ENCODE results near the gene SOS1.
"Not testable (repeated sequence)": the region's sequence is repeated elsewhere in the genome, so short reads cannot be mapped to it uniquely, and the experiment has no call there.

The SOS1 gene

GRCh38 chr2:39144416-39144815, 23.6 kb upstream of the SOS1 start:
- no peak overlapping the region for H3K4me3 ChIP-seq (ENCODE audit: low read depth, low read length)
- no peak for TF ChIP-seq CTCF (IDR thresholded peaks at IDR 0.05; ENCODE audit: borderline replicate concordance, insufficient read depth, low read depth, low read length)

GRCh38 chr2:39142904-39143605, 22.2 kb upstream of the SOS1 start:
- TF ChIP-seq CTCF (IDR thresholded peaks at IDR 0.05; ENCODE audit: borderline replicate concordance, insufficient read depth, low read depth, low read length) = no peak

GRCh38 chr2:39141334-39142271, 20.8 kb upstream of the SOS1 start:
- TF ChIP-seq CTCF (IDR thresholded peaks at IDR 0.05; ENCODE audit: borderline replicate concordance, insufficient read depth, low read depth, low read length) = no peak
- no peak overlapping the region for H3K4me3 ChIP-seq (ENCODE audit: low read depth, low read length)

More at GRCh38 chr2:39142904-39143605, 22.2 kb upstream of the SOS1 start:
- H3K4me3 ChIP-seq (ENCODE audit: low read depth, low read length) = no peak overlapping the region

- not testable (repeated sequence) for H3K4me3 ChIP-seq (ENCODE audit: low read depth, low read length)
Observed at GRCh38 chr2:39140948-39141333, 20.1 kb upstream of the SOS1 start.

GRCh38 chr2:39140322-39140847, 19.5 kb upstream of the SOS1 start:
- H3K4me3 ChIP-seq (ENCODE audit: low read depth, low read length) = no peak overlapping the region
- no peak for TF ChIP-seq CTCF (IDR thresholded peaks at IDR 0.05; ENCODE audit: borderline replicate concordance, insufficient read depth, low read depth, low read length)

GRCh38 chr2:39139511-39140237, 18.8 kb upstream of the SOS1 start:
- no peak for TF ChIP-seq CTCF (IDR thresholded peaks at IDR 0.05; ENCODE audit: borderline replicate concordance, insufficient read depth, low read depth, low read length)

GRCh38 chr2:39138837-39139211, 18.0 kb upstream of the SOS1 start:
- TF ChIP-seq CTCF (IDR thresholded peaks at IDR 0.05; ENCODE audit: borderline replicate concordance, insufficient read depth, low read depth, low read length) = no peak
- no peak overlapping the region for H3K4me3 ChIP-seq (ENCODE audit: low read depth, low read length)

More at GRCh38 chr2:39139511-39140237, 18.8 kb upstream of the SOS1 start:
- H3K4me3 ChIP-seq (ENCODE audit: low read depth, low read length) = no peak overlapping the region

- H3K4me3 ChIP-seq (ENCODE audit: low read depth, low read length) = not testable (repeated sequence)
Observed at GRCh38 chr2:39138187-39138836, 17.5 kb upstream of the SOS1 start.

Measured in GM12875 (cell line).